Amygdala (tissue), 56 donors: ENCODE data around the gene NARF.
A peak's percentile ranks its signal among the peaks of the same experiment; 100 is the strongest.
"Not testable (repeated sequence)": the region's sequence is repeated elsewhere in the genome, so short reads cannot be mapped to it uniquely, and the experiment has no call there.

Experiments used
- DNase-seq, 56 donors: peaks; one replicate each; lab custom pipeline; 2025; lab: John Stamatoyannopoulos, UW

Gene NARF

GRCh38 chr17:82458179-82458884 lies at the start of gene NARF:
TSS of gene NARF (plus strand) at chr17:82458741. CDS start at chr17:82458804, 63 bp downstream.
- DNase-seq: peak; percentile 75 to 99 (median 97)

DNA sequence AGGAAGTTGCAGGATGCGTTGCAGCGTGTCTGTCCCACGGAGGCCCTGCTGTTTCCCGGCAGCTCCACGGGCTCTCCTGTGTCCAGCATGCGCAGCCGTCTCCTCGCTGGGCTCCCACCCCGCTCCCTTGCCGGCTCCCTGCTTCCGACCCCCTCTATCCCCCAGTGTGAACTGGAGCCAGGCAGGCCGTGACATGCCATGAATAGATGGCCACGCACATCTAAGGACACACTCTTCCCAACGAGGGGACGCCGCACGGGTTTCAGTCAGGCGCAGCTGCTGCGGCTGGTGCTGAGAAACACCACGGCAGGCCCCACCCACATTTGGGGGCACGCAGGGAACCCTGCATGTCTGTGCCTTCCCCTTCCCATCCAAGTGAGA lies 49.6 kb upstream of the NARF start:
- DNase-seq: no peak

DNA sequence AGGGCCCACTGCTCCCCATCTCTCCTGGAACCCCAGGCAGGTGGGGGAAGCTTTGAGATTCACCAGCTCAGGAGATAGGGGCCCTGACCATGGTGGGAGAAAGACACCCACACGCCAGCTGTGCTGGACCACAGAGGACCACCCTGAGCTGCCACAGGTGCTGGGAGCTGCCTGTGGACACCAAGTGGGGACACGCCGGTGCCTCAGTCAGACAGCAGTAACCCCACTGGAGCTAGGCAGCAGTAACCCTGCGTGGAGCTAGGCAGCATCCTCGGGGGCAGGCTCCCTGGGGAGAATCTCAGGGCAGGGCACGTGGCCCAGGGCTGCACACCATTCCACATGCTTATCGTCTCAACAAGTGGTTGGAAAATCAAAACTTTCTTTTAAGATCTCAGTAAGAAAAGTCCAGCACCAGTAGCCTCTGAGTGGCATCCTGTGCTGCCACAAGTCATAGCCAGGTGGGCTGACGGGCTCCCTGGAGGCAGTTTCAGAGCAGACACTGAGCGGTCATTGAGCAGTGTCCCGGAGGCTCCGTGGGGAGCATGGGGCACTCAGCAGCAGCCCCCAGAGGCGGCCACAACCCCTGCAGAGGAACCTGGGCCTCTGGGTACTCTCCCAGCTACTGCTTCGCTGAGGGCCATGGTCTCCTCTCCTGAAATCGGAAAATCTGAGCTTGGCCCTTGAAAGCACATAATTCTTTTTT lies 48.4 kb upstream of the NARF start:
- no peak for DNase-seq

DNA sequence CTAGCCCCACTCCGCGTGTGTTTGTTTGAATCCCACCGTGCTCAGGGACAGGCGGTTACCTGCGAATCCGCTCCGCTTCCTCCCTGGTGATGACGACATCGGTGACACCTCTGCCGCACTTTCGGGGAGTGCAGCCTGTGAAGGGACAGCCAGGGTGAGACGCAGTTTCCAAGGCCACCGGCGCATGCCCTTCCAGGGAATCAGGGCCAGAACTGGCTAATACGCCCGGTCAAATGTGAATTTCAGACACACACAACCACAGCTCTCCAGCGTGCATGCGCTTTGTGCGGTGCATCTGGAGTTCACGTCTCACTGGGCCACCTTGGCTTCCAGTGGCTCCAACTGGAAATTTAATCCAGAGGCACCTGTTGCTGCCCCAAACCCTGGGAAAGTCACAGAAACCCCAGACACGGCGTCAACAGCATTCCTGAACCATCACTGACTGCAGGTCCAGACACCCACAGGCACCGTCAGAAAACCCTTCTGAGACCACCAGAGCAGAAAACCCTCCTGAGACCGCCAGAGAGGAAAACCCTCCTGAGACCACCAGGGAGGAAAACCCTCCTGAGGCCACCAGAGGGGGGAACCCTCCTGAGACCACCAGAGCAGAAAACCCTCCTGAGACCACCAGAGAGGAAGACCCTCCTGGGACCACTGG lies 47.0 kb upstream of the NARF start:
- no peak for DNase-seq

GRCh38 chr17:82412081-82412480 lies 46.5 kb upstream of the NARF start:
- DNase-seq: not testable (repeated sequence)

- no peak for DNase-seq
Measured at GRCh38 chr17:82412535-82413520, 45.7 kb upstream of the NARF start.

DNA sequence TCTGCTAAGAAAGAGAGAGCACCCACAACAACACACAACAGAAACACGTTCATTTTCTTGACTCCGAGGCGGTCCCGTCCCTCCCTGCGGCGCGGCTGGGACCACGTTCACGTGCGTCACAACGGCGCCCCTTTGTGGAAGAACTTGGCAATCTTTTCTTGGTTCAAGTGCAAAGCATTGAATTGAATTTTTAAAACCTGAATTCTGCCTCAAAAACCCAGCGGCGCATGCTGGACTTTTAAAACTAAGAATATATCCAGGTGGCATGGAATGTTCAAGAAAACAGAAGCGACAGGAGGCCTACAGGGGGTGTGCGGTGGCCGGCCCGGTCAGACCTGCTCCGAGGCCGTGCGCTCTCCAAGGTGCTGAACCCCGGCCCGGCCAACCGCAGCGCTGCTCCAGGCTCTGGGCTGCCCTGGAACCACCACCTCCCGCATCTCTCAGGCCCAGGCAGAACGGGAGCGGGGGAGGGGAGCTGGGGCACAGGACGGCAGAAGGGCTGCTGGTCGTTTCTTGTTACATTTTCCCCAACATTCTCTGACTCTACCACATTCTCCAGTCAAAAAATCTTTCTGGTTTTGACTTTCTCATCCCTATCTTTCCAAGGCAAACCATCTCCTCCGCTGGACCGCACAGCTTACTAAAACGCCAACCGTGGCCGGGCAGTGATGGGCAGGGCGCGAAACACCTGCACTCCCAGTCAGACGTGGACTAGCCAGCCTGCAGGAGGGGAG lies 43.8 kb upstream of the NARF start:
- peak in 37 of 56 donors; percentile 7 to 73 (median 43) for DNase-seq

DNA sequence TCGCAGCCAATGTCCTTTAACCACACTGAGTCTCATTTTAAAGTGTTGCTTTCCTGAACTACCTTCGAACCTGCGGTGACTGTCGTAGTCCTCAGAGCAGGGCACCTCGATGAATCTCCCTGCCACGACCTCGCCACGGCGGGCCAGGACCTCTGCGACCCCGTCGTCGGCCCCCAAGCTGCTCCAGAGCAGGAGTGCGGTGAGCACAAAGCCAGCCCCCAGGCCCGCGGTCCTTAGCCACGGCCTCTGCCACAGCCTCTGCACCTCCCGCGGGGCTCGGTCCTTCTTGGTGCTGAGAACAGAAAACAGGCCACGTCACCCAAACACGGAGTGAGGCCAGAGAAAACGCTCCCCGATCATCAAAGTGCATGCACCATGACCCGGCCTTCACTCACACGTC lies 43.2 kb upstream of the NARF start:
- no peak for DNase-seq

- DNase-seq: no peak
Measured at GRCh38 chr17:82415786-82416185, 42.8 kb upstream of the NARF start.

DNA sequence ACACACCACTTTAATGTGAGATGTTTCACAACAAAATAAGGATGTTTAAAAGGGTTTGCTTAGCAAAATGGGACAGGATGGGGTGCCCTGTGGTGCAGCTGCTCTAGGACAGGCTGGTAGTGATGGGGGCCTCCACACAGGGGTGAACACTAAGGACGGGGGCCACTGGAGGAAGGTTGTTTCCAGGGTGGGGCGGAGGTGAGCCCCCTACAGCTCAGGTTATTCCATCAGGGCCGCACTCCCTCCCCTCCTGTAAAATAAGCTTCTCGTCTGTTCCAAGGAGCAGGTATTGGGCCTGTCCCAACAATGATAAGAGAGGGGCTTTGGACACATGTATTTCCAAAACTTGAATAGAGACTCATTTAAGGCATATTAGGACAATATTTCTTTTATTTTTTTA lies 42.3 kb upstream of the NARF start:
- no peak for DNase-seq

GRCh38 chr17:82416771-82417170 lies 41.8 kb upstream of the NARF start:
- no peak for DNase-seq

DNA sequence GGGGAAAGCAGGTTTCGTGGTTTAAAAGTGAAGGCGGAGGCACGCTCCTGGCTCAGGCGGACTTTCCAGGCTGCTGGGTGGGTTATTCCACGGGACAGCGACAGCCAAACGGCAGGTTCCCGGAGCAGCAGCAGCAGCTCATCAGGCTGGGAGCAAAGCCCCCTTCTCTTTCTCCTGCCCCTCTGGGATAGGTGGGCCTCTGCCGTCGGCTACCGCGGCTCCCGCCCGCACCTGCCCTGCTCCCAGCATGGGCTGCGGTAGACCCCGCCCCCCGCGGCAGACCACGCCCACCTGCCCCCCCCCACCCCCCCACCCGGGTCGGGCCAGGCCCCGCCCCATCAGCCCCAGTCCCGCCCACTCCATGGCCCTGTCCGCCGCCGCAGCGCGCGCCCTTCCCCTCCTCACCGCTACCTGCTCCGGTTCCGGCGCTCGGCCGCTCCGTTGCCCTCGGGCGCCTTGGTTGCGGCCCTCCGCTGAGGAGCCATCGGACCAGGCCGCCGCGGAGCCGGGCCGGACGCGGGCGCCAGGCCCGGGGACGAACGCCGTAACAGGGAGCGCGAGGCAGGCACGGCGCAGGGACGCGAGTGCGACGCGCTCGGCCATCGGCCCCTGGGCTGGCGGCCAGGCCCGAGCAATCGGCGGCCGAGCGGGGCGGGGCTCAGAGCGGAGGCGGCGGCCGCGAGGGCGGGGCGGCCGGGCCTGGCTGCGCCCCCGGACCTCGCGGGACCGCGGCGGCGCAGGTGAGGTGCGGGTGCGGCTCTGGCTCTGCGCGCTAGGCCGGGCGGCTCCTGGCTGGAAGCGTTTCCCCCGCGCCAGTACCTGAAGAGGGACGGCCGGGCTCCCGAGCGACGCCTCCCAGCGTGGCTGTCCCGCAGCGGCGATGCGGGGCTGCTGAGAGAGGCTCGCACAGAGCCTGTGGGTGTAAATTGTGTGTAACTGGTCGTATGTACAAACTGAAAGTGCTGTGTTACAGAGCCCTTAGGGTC lies 40.2 kb upstream of the NARF start, which contains the start of the genes HEXD and OGFOD3:
HEXD (plus strand) TSS at position 347 of the 986 bp plus-strand sequence. CDS start 1,453 bp downstream, outside the sequence.
OGFOD3 (minus strand) TSS at position 586 of the 986 bp plus-strand sequence; CDS start at position 485, 101 bp downstream.
- DNase-seq: peak in 53 of 56 donors; percentile 19 to 98 (median 81)

DNA sequence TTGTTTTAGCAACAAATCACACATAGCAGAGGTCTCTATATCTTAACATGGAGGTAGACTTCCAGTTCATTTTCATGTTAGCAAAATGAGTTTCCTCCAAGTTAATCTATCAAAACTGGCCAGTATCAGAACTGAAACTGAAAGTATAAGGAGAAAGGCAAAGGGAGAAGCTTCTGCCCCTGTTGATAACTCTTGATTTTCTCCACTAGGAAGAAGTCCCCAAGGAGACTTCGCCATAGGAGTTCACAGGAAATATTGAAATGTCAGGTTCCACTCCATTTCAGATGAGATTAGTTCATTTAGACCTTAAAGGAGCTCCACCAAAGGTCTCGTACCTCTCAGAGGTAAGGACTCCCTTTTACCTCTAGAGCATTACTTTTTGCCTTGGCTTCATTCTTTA lies 39.0 kb upstream of the NARF start:
- no peak for DNase-seq

- DNase-seq: peak in 2 of 56 donors; percentile 13 to 27
Measured at GRCh38 chr17:82424001-82424862, 34.3 kb upstream of the NARF start.

DNA sequence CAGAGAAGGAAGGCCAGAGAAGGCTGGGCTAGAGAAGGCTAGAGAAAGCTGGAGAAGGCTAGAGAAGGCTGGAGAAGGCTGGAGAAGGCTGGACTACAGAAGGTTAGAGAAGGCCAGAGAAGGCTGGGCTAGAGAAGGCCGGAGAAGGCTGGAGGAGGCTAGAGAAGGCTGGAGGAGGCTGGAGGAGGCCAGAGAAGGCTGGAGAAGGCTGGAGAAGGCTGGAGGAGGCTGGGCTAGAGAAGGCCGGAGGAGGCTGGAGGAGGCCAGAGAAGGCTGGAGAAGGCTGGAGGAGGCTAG lies 33.7 kb upstream of the NARF start:
- DNase-seq: no peak

GRCh38 chr17:82428546-82428945 lies 30.0 kb upstream of the NARF start:
- no peak for DNase-seq

DNA sequence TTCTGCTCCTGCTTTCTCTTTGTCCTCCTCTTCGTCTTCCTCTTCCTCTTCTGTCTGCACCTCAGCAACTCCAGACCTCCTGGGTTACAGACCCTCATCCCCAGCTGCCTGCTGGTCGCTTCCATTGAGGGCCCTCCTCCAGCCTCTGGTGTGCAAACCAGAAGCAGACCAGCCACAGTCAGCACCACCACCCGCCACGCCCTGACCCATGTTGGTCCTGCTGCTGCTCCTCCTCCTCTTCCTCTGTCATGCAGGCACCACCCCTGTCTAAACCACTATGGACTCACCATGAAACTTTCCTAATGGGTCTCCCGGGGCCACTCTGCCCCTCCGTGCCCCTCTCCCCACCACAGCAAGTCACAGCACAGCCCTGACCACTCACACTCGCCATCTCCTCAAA lies 28.7 kb upstream of the NARF start:
- DNase-seq: no peak
